HG03342 (cell line): ENCODE results near the gene TEKT3.

Experiments
- ATAC-seq: cut with Tn5 transposase; IDR thresholded peaks from one replicate; pipeline ENCODE4 v1.9.1; 2021; ENCODE audit warnings: mild to moderate bottlenecking, moderate library complexity; ENCODE audit not compliant: unreplicated experiment

The TEKT3 gene

DNA sequence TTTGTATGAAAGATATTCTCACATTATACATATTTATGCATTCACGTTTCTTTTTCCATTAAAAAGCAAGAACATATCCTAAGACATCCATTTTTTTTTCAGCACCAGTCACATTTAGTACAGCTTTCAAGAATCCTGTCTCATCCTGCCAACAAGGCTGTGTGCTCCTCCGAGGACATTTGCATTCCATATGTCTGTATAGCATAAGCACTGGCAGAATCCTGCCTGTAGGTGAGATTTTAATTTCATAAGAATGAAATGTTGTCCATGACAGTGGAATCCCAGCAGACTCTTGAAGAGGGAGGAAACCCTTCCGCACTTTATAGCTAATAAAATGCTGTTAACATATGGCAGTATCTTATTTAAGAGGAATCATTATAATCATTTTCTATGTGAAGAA is 73.4 kb downstream of the TEKT3 start:
- no peak for ATAC-seq

- no peak for ATAC-seq
Observed at GRCh38 chr17:15266325-15267125, 74.9 kb downstream of the TEKT3 start.

GRCh38 chr17:15265131-15265530 is 76.3 kb downstream of the TEKT3 start, which contains the start of gene PMP22:
Gene PMP22 (minus strand): TSS chr17:15265326. CDS start chr17:15260727, 4,599 bp downstream.
- ATAC-seq = no peak

GRCh38 chr17:15264542-15264941 is 76.9 kb downstream of the TEKT3 start:
- no peak for ATAC-seq

DNA sequence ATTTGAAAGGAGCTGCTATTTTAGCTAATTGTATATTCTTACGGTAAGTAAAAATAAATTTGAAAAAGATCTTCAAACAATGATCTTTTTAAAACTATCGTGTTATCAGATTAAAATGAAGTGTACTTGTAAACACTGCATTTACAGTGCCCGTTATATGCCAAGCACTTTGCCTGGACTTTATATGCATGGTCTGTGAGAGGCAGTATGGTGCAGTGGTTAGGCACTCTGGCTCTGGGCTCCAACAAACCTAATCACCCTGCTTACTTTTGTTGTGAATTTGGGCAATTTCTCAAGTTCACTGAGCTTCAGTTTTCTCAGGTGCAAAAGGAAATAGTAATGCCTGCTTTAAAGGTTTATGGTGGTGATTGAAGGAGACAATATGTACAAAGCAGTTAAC is 77.7 kb downstream of the TEKT3 start:
- no peak for ATAC-seq

DNA sequence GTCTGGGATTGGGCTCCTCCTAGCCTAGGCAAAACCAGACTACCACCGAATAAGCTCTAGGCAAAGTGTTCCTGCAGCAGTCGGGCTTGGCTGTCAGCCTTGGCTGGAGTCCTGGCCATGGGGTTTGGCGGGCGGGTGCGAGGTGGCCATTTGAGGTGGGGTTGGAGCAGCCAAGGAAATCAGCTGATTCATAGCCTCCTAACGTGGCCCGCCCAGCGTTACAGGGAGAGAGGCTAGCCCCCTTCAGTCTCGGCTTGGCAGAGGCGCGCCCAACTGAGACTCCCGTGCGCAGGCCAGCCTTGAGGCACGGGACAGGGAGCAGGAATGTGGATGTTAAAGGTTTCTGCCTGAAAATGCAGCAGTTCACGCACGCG is 78.2 kb downstream of the TEKT3 start:
- ATAC-seq = no peak

- no peak for ATAC-seq
Observed at GRCh38 chr17:15262291-15263205, 78.8 kb downstream of the TEKT3 start.

GRCh38 chr17:15261802-15262290 is 79.6 kb downstream of the TEKT3 start:
- no peak for ATAC-seq

DNA sequence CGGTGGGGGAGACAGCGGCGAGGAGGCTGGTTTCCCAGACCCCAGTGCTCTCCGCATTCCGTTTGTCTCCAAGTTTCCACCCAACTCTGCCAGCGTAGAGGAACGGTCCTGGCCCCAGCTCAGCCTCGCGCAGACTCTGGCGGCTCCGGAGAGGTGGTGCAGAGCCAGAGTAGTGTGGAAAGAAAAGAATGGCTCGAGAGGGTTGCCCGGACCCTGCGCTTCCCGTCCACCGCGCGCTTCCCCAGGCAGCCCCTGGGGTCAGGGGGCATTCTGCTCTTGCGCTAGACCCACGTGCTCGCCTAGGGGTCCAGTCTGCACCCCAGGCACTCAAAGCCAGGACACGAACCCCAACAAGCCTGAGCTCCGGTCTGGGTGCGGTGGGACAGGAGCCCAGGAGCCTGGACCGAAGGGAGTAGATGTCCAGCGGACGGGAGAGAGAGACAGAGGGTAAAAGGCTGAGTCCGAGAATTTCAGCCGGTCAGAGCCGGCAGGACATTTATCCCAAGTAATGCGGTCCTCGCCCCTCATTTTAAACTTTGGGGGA is 80.1 kb downstream of the TEKT3 start:
- no peak for ATAC-seq

DNA sequence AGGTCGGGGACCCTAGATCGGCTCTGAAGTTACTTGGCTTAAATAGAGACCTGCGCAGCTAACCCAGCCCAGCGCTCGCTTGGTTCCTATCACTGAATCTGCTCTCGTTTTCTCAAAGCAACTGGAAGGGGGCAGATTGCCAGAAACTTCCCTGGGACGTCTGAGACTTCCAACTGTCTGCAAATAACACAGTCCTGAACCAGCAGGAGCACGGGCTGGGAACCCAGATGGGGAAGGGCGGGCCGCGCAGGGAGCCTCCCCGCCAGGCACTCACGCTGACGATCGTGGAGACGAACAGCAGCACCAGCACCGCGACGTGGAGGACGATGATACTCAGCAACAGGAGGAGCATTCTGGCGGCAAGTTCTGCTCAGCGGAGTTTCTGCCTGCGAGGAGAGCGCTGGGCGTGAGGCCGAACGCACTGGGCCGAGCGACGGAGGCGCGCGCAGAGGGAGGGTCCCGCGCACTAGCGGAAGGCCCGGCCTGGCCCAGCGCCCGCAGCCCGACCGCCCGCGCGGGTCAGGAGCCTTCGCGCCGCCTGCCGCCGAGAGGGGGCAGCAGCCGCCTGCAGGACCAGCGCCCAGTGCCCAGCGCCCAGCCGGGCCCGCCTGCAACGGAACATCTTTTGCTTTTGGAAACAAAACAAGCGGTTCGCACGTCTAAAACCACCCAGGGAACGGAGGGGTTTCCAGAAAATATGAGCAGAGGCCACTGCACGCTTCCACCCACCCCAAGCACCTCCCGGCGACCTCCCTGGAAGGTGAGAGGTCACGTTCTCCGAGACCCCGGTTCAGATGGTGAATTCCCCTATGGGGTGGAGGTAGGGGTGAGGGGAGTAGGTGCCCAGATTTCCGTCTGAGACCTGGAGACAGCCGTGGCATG is 80.8 kb downstream of the TEKT3 start:
- ATAC-seq = no peak

DNA sequence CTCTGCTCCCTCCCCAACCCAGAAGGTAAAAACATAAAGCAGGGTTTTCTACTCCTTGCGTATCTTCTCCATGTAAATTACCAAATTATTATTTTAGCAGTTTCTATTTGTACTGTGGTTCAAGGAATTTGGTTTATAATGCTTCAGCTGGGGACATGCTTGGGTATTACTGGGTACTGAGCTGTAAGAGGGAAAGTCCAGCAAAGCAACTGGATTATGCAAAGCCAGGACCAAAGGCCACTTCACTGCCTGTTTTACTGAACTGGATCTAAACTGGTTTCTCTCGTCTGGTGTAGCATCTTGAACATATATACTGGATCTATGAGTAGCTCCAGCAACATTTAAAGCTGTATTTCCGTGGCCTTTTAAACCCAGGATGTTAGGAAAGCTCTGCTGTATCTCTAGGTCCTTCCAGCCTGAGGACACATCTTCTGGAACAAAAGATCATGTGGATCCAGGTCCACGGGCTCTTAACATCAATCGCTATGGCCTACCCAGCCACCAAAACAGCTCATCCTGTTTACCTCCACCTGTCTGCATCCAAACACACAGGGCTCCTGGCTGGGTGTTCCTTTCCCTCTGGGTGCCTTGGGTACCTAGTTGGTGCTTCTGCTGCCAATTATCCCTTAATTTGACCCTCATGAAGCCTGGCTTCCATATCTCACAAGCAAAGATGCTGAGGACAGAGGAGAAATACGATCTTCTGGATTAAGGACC is 83.4 kb downstream of the TEKT3 start:
- no peak for ATAC-seq

GRCh38 chr17:15257258-15257788 is 84.1 kb downstream of the TEKT3 start:
- ATAC-seq = peak; percentile 77

- ATAC-seq = no peak
Observed at GRCh38 chr17:15256689-15257088, 84.7 kb downstream of the TEKT3 start.

DNA sequence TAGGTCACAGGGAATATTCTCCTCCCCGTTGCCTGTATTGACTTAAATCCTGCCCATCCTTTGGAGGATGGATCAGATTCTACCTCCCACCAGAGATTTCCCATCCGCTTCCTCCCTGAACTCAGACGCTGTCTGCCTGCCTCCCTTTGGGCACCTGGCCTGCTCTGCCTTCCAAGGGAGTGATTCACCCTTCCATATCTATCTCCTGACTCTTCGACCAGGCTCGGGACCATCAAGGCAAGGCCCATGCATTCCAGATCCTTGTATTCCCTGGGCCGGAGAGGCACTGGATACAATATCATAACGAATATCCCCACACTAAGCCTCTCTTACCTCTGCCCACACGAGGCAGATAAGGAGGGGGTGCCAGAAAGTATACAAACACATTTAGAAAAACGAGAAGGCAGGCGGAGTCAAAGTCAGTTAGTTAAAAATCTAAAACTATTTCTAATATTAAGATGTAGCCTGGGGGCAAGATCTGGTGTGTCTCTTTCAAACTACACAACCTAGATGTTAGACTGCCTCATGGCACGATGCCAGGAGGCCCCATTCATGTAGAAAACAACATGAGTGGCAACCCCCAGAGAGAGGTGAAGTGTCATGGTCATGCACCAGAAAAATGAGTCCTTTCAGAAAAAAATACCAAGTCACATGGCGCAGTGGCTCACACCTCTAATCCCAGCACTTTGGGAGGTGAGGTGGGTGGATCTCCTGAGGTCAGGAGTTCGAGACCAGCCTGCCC is 85.5 kb downstream of the TEKT3 start:
- ATAC-seq = no peak
